ENCODE data around the gene ITGA3. TPM values are rescaled to one million over a fixed set of nuclear protein-coding genes. Genes with fewer than 3 reads are reported as not detected.

The ITGA3 gene
- polyA plus RNA-seq, 2 of the 4 experiments (the other 2 are of a cell fraction): 141 to 268 TPM

GRCh38 chr17:50087246-50087911 is 31.5 kb downstream of the ITGA3 start:
- WGBS (ENCODE audit: missing lambda C conversion rate): 31% methylated on average over 10 of the region's 10 CpGs
- TF ChIP-seq JUN (IDR thresholded peaks at IDR 0.05) (peak in 1 of 2 experiments; percentile 51; a peak in 1 of 5 replicates), TFCP2L1 (CRISPR knock-in tag; IDR thresholded peaks at IDR 0.05) (peak; percentile 25; the same call in 1 of the 2 replicates), NR3C1 (IDR thresholded peaks at IDR 0.05) (no peak), HDAC2 (IDR thresholded peaks at IDR 0.05) (peak; percentile 83; the same call in 1 of the 2 replicates), KDM1A (IDR thresholded peaks at IDR 0.05; ENCODE audit: low read depth) (peak; percentile 97), REST (IDR thresholded peaks at IDR 0.05) (peak; percentile 72), CBX2 (IDR thresholded peaks at IDR 0.05; ENCODE audit: borderline replicate concordance, low read depth) (no peak), POLR2AphosphoS2 (conservative IDR thresholded peaks at IDR 0.05; ENCODE audit: low read length) (peak; percentile 80), SMC3 (IDR thresholded peaks at IDR 0.05) (peak; percentile 92), FOSB (CRISPR knock-in tag; IDR thresholded peaks at IDR 0.05) (no peak; the same call in 1 of the 2 replicates), ZFP36 (IDR thresholded peaks at IDR 0.05; ENCODE audit: borderline replicate concordance, partially characterized antibody) (peak; percentile 65), RAD21 (conservative IDR thresholded peaks at IDR 0.05 in 1 of 2, IDR thresholded peaks at IDR 0.05 in 1 of 2) (peak; percentile 97 to 99), RCOR1 (IDR thresholded peaks at IDR 0.05; ENCODE audit: low read depth, low read length) (no peak), TP53 (CRISPR knock-in tag; IDR thresholded peaks at IDR 0.05) (no peak), ESRRA (IDR thresholded peaks at IDR 0.05; ENCODE audit: borderline replicate concordance, low read length) (no peak), ZNF302 (CRISPR knock-in tag; IDR thresholded peaks at IDR 0.05) (no peak)
- TF ChIP-seq, protein P1, sequence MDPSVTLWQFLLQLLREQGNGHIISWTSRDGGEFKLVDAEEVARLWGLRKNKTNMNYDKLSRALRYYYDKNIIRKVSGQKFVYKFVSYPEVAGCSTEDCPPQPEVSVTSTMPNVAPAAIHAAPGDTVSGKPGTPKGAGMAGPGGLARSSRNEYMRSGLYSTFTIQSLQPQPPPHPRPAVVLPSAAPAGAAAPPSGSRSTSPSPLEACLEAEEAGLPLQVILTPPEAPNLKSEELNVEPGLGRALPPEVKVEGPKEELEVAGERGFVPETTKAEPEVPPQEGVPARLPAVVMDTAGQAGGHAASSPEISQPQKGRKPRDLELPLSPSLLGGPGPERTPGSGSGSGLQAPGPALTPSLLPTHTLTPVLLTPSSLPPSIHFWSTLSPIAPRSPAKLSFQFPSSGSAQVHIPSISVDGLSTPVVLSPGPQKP (IDR thresholded peaks at IDR 0.05; ENCODE audit: low read depth, low read length): no peak
- TF ChIP-seq, protein P2, sequence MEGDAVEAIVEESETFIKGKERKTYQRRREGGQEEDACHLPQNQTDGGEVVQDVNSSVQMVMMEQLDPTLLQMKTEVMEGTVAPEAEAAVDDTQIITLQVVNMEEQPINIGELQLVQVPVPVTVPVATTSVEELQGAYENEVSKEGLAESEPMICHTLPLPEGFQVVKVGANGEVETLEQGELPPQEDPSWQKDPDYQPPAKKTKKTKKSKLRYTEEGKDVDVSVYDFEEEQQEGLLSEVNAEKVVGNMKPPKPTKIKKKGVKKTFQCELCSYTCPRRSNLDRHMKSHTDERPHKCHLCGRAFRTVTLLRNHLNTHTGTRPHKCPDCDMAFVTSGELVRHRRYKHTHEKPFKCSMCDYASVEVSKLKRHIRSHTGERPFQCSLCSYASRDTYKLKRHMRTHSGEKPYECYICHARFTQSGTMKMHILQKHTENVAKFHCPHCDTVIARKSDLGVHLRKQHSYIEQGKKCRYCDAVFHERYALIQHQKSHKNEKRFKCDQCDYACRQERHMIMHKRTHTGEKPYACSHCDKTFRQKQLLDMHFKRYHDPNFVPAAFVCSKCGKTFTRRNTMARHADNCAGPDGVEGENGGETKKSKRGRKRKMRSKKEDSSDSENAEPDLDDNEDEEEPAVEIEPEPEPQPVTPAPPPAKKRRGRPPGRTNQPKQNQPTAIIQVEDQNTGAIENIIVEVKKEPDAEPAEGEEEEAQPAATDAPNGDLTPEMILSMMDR (IDR thresholded peaks at IDR 0.05): peak; percentile 97
- H3K4me2 ChIP-seq: no peak overlapping the region
- no peaks in the 10 kb centered on the region for H3K9me3 ChIP-seq
- FAIRE-seq (peak; percentile 43), ATAC-seq (peak; percentile 76 to 93), DNase-seq (ENCODE audit: low read depth in 1 of 2, low spot score in 1 of 2) (peak; percentile 87 to 93)
- H3K4me3 ChIP-seq: no peak overlapping the region
- H3K4me1 ChIP-seq: no peaks in the 10 kb centered on the region
- H3K27ac ChIP-seq: peak overlapping the region in 1 of 2 experiments; percentile 37; a peak in 2 of 6 replicates
- POLR2A ChIA-PET: interaction anchor here (1.0 to 1.5 kb wide), 4 partner anchors 9 to 89 kb away, joined by 3 to 11 read pairs (median 6); partner anchors contain the start of gene ITGA3
- CTCF ChIA-PET: interaction anchor here (0.6 to 3.7 kb wide), 55 partner anchors 10 to 536 kb away, joined by 3 to 237 read pairs (median 5); partner anchors contain the start of genes DLX3 and ITGA3

Measured in A549 (cell line).